H9 (cell line): Measurements from ENCODE around the gene RBM12. TPM values are rescaled to one million over a fixed set of nuclear protein-coding genes. Genes with fewer than 3 reads are reported as not detected.

ENCODE experiments used
- DNase-seq: peaks from one replicate; pipeline ENCODE4 v3.0.0-alpha.2; 2017
- H2AFZ ChIP-seq: one replicate; pipeline ENCODE4 v1.6.1; 2013; ENCODE audit warnings: mild to moderate bottlenecking, low read length, control low read depth, moderate library complexity
- H2AK5ac ChIP-seq: 2 replicates; pipeline ENCODE4 v1.6.1; 2013; ENCODE audit warnings: low read length, control low read depth, mixed read lengths; ENCODE audit not compliant: insufficient read length
- H2BK120ac ChIP-seq: one replicate; pipeline ENCODE4 v1.6.1; 2013; ENCODE audit warnings: low read depth, mild to moderate bottlenecking, low read length, control low read depth, inconsistent platforms; ENCODE audit not compliant: poor library complexity, severe bottlenecking
- H2BK12ac ChIP-seq: 2 replicates; pipeline ENCODE4 v1.6.1; 2013; ENCODE audit warnings: low read length, control low read depth, mixed read lengths, low read depth; ENCODE audit not compliant: insufficient read length
- H2BK15ac ChIP-seq: 2 replicates; pipeline ENCODE4 v1.6.1; 2013; ENCODE audit warnings: low read depth, low read length, control low read depth
- H2BK20ac ChIP-seq: one replicate; pipeline ENCODE4 v1.6.1; 2013; ENCODE audit warnings: low read depth, mild to moderate bottlenecking, low read length, control low read depth, inconsistent platforms; ENCODE audit not compliant: poor library complexity, severe bottlenecking
- H2BK5ac ChIP-seq: 2 replicates; pipeline ENCODE4 v1.6.1; 2013; ENCODE audit warnings: low read length, control low read depth, mixed read lengths; ENCODE audit not compliant: insufficient read length
- H3K14ac ChIP-seq: 2 replicates; pipeline ENCODE4 v1.6.1; 2013; ENCODE audit warnings: low read length, control low read depth; ENCODE audit not compliant: insufficient read depth
- H3K18ac ChIP-seq: 2 replicates; pipeline ENCODE4 v1.6.1; 2013; ENCODE audit warnings: low read depth, mild to moderate bottlenecking, mixed read lengths, low read length, control low read depth; ENCODE audit not compliant: insufficient read length
- H3K23ac ChIP-seq: 2 replicates; pipeline ENCODE4 v1.6.1; 2013; ENCODE audit warnings: low read length, control low read depth, mixed read lengths, low read depth; ENCODE audit not compliant: insufficient read length
- H3K23me2 ChIP-seq: 2 replicates; pipeline ENCODE4 v1.6.1; 2013; ENCODE audit warnings: low read depth, mild to moderate bottlenecking, mixed read lengths, low read length, control low read depth; ENCODE audit not compliant: insufficient read length, poor library complexity, severe bottlenecking
- H3K27ac ChIP-seq: 2 replicates; pipeline ENCODE4 v1.5.1; 2013; ENCODE audit warnings: low read length, control low read depth, mixed read lengths, low read depth; ENCODE audit not compliant: insufficient read length
- H3K27me3 ChIP-seq: 2 replicates; pipeline ENCODE4 v1.6.1; 2013; ENCODE audit warnings: low read length, control low read depth, inconsistent platforms; ENCODE audit not compliant: insufficient read depth
- H3K4ac ChIP-seq: 2 replicates; pipeline ENCODE4 v1.6.1; 2013; ENCODE audit warnings: low read depth, mild to moderate bottlenecking, control low read depth, inconsistent platforms, low read length, moderate library complexity
- H3K4me1 ChIP-seq: 2 replicates; pipeline ENCODE4 v1.6.1; 2013; ENCODE audit warnings: low read length, control low read depth, inconsistent platforms; ENCODE audit not compliant: insufficient read depth
- H3K4me2 ChIP-seq: 2 replicates; pipeline ENCODE4 v1.6.1; 2013; ENCODE audit warnings: low read length, control low read depth, mixed read lengths; ENCODE audit not compliant: insufficient read length, insufficient read depth
- H3K56ac ChIP-seq: 2 replicates; pipeline ENCODE4 v1.6.1; 2013; ENCODE audit warnings: low read depth, mild to moderate bottlenecking, mixed read lengths, low read length, control low read depth; ENCODE audit not compliant: insufficient read length
- H3K79me1 ChIP-seq: 2 replicates; pipeline ENCODE4 v1.6.1; 2013; ENCODE audit warnings: low read depth, mild to moderate bottlenecking, moderate library complexity, low read length, control low read depth, inconsistent platforms; ENCODE audit not compliant: insufficient read depth, poor library complexity, severe bottlenecking
- H3K79me2 ChIP-seq: 2 replicates; pipeline ENCODE4 v1.6.1; 2013; ENCODE audit warnings: low read length, control low read depth, inconsistent platforms; ENCODE audit not compliant: insufficient read depth
- H3K9ac ChIP-seq: 2 replicates; pipeline ENCODE4 v1.6.1; 2013; ENCODE audit warnings: low read length, control low read depth, mixed read lengths; ENCODE audit not compliant: insufficient read length; ENCODE audit errors: extremely low read depth
- H3K9me3 ChIP-seq: one replicate; pipeline ENCODE4 v1.6.1; 2013; ENCODE audit warnings: low read depth, low read length, inconsistent platforms; ENCODE audit not compliant: control insufficient read depth
- H3T11ph ChIP-seq: one replicate; pipeline ENCODE4 v1.6.1; 2013; ENCODE audit warnings: mild to moderate bottlenecking, low read length, control low read depth, inconsistent platforms
- H4K20me1 ChIP-seq: one replicate; pipeline ENCODE4 v1.6.1; 2013; ENCODE audit not compliant: control insufficient read depth, insufficient read length, insufficient read depth
- H4K5ac ChIP-seq: 2 replicates; pipeline ENCODE4 v1.6.1; 2013; ENCODE audit warnings: low read depth, mild to moderate bottlenecking, mixed read lengths, low read length, control low read depth; ENCODE audit not compliant: insufficient read length
- H4K8ac ChIP-seq: replicated peaks from 2 replicates; pipeline ENCODE4 v1.6.1; 2013; ENCODE audit warnings: low read length, control low read depth, mixed read lengths, low read depth; ENCODE audit not compliant: insufficient read length
- H4K91ac ChIP-seq: 2 replicates; pipeline ENCODE4 v1.6.1; 2013; ENCODE audit warnings: low read depth, mild to moderate bottlenecking, moderate library complexity, mixed read lengths, low read length, control low read depth; ENCODE audit not compliant: insufficient read length
- H3K27ac Mint-ChIP-seq, 3 experiments: 2 replicates in 2 of 3; 3 replicates in 1 of 3; pipeline ENCODE4 v1.8.0; 2020 to 2021; ENCODE audit warnings: mixed read lengths in 3 of 3, mild to moderate bottlenecking in 1 of 3, moderate library complexity in 1 of 3
- H3K27me3 Mint-ChIP-seq: 2 replicates; pipeline ENCODE4 v1.8.0; 2021; ENCODE audit warnings: low read depth, mild to moderate bottlenecking, moderate library complexity, mixed read lengths
- H3K36me3 Mint-ChIP-seq, 3 experiments: 2 replicates in 2 of 3; 3 replicates in 1 of 3; pipeline ENCODE4 v1.8.0; 2020 to 2021; ENCODE audit warnings: low read depth in 3 of 3, mixed read lengths in 3 of 3; ENCODE audit not compliant: insufficient read depth in 1 of 3
- H3K4me1 Mint-ChIP-seq, 2 experiments: 2 replicates each; pipeline ENCODE4 v1.8.0; 2020; ENCODE audit warnings: mixed read lengths in 2 of 2
- H3K4me3 Mint-ChIP-seq, 2 experiments: 2 replicates in 1 of 2; 3 replicates in 1 of 2; pipeline ENCODE4 v1.8.0; 2020 to 2021; ENCODE audit warnings: mild to moderate bottlenecking in 2 of 2, mixed read lengths in 2 of 2, moderate library complexity in 1 of 2
- H3K9me3 Mint-ChIP-seq, 2 experiments: 2 replicates in 1 of 2; 3 replicates in 1 of 2; pipeline ENCODE4 v1.8.0; 2020; ENCODE audit warnings: mild to moderate bottlenecking in 2 of 2, mixed read lengths in 2 of 2, moderate library complexity in 1 of 2
- CTCF ChIP-seq: fragments of 200-600 bp; sonication (generic); conservative IDR thresholded peaks from 3 replicates; pipeline ENCODE4 v1.8.0; 2021; ENCODE audit warnings: antibody characterized with exemption, mild to moderate bottlenecking
- WGBS: extraction: QIAGEN DNeasy Blood & Tissue Kit; methylation state at CpG from one replicate; pipeline ENCODE4 v1.1.7; 2013; ENCODE audit warnings: missing lambda C conversion rate, low lambda C conversion rate, mixed read lengths; ENCODE audit not compliant: insufficient read length; ENCODE audit errors: extremely low coverage; 5-methylcytosine and 5-hydroxymethylcytosine counted together
- total RNA-seq: library from RNA; stranded (reverse); gene quantifications from 2 replicates; pipeline ENCODE4 v1.2.1, GENCODE V29; 2021

RBM12 gene
- total RNA-seq, 1 experiment from 2014 or later: 260 TPM

- Histone ChIP-seq H4K20me1 (peaks cover 4% of the 10 kb centered on the region), H3K14ac (no peak overlapping the region), H2BK5ac (no peak overlapping the region), H3K23me2 (no peaks in the 10 kb centered on the region), H4K91ac (no peak overlapping the region), H2BK20ac (no peak overlapping the region), H2BK15ac (no peak overlapping the region), H3K79me1 (peaks cover 5% of the 10 kb centered on the region), H3K18ac (no peak overlapping the region), H3K27me3 (no peaks in the 10 kb centered on the region), H2BK12ac (no peak overlapping the region), H3K27ac (no peak overlapping the region), H3K79me2 (peaks cover 58% of the 10 kb centered on the region), H2AK5ac (no peak overlapping the region), H3K56ac (no peak overlapping the region), H4K5ac (no peak overlapping the region), H3K9me3 (no peaks in the 10 kb centered on the region), H3K4me2 (no peak overlapping the region), H3K23ac (no peak overlapping the region), H3K9ac (no peak overlapping the region), H4K8ac (no peak overlapping the region), H3K4me1 (no peaks in the 10 kb centered on the region), H2BK120ac (no peak overlapping the region), H2AFZ (no peak overlapping the region), H3T11ph (no peak overlapping the region), H3K4ac (no peak overlapping the region)
- Mint-ChIP-seq H3K4me3 (no peak overlapping the region), H3K9me3 (no peaks in the 10 kb centered on the region), H3K36me3 (peaks cover 1 to 30% (median 26%) of the 10 kb centered on the region in 3 experiments; a peak in 6 of 7 replicates), H3K27me3 (no peaks in the 10 kb centered on the region), H3K27ac (no peak overlapping the region), H3K4me1 (peaks cover 7 to 8% of the 10 kb centered on the region in 2 experiments; a peak in 2 of 4 replicates)
- WGBS: no CpG with 5 or more reads among the region's 13 CpGs
- no peak for DNase-seq
- TF ChIP-seq CTCF: no peak
Observed at GRCh38 chr20:35652641-35653429, 11.9 kb downstream of the RBM12 start.
